HCT116 (cell line): ENCODE results near the gene ST7. TPM values are rescaled to one million over a fixed set of nuclear protein-coding genes. Genes with fewer than 3 reads are reported as not detected.

Experiments used
- ATAC-seq: fragments of 200-7000 bp; cut with Tn5 transposase; 2 replicates; pipeline ENCODE4 v1.9.1; 2020; ENCODE audit warnings: mild to moderate bottlenecking, moderate library complexity
- BruUV-seq: library from RNA; stranded (reverse); fragments of 400-500 nt; replicated peaks from 2 replicates; lab custom pipeline; 2021; lab: Mats Ljungman, UMichigan
- CTCF ChIA-PET: fragments of 300-600 bp; sonication (Branson Sonifier 250); formaldehyde crosslinking; loops from one replicate; lab custom pipeline; 2021; ENCODE audit warnings: antibody characterized with exemption; lab: Charles Lee
- POLR2A ChIA-PET: fragments of 300-600, 350-600 bp; sonication (Branson Sonifier 250); formaldehyde crosslinking; loops from one replicate; lab custom pipeline; 2021; ENCODE audit warnings: antibody characterized with exemption; lab: Charles Lee
- RAD21 ChIA-PET, 2 experiments: fragments of 300-600 bp; sonication (Branson Sonifier 250); formaldehyde crosslinking; loops; one replicate each; lab custom pipeline; 2023; ENCODE audit warnings: low total read pairs in 2 of 2; ENCODE audit not compliant: uncharacterized antibody in 2 of 2, unreplicated experiment in 2 of 2, low non-redundant PET in 1 of 2; lab: Charles Lee
- DNase-seq: peaks from one replicate; pipeline ENCODE4 v3.0.0-alpha.2; 2010; ENCODE audit warnings: low read depth, low spot score
- H2AFZ ChIP-seq: fragments of 200-600 bp; shearing (Covaris generic), sonication (generic); 2 replicates; pipeline ENCODE4 v1.6.1; 2017; ENCODE audit warnings: low read depth, mixed run types, mixed read lengths, antibody characterized with exemption, low read length; ENCODE audit not compliant: poor library complexity, severe bottlenecking
- H3K27ac ChIP-seq: 2 replicates; pipeline ENCODE4 v1.5.1; 2012; ENCODE audit warnings: low read depth, low read length
- H3K27me3 ChIP-seq: fragments of 200-600 bp; sonication (generic); 2 replicates; pipeline ENCODE4 v1.6.1; 2016; ENCODE audit warnings: mixed run types, low read length, mixed read lengths; ENCODE audit not compliant: insufficient read depth
- H3K36me3 ChIP-seq, 2 experiments: fragments of 200-500 bp in 1 of 2; fragments of 200-600 bp in 1 of 2; sonication (Bioruptor generic) in 1 of 2; sonication (generic) in 1 of 2; 2 replicates each; pipeline versions ENCODE4 v1.5.1 to v1.6.1; 2014 to 2016; ENCODE audit warnings: low read length in 2 of 2, inconsistent platforms in 1 of 2, mixed read lengths in 1 of 2, mixed run types in 1 of 2; ENCODE audit not compliant: insufficient read depth in 2 of 2, control insufficient read depth in 1 of 2
- H3K4me1 ChIP-seq, 2 experiments: fragments of 200-600 bp in 1 of 2; sonication (generic) in 1 of 2; 2 replicates each; pipeline versions ENCODE4 v1.5.1 to v1.6.1; 2012 to 2017; ENCODE audit warnings: low read length in 2 of 2, inconsistent platforms in 1 of 2, mild to moderate bottlenecking in 1 of 2, mixed read lengths in 1 of 2, mixed run types in 1 of 2, moderate library complexity in 1 of 2; ENCODE audit not compliant: insufficient read depth in 2 of 2, control insufficient read depth in 1 of 2
- H3K4me2 ChIP-seq: fragments of 200-600 bp; sonication (generic); 2 replicates; pipeline ENCODE4 v1.6.1; 2017; ENCODE audit warnings: mixed run types, low read length, mixed read lengths
- H3K4me3 ChIP-seq, 2 experiments: fragments of 200-600 bp in 1 of 2; sonication (generic) in 1 of 2; replicated peaks in 1 of 2; 2 replicates each; pipeline ENCODE4 v1.5.1; 2011 to 2016; ENCODE audit warnings: low read length in 2 of 2, control low read depth in 1 of 2, low read depth in 1 of 2, mild to moderate bottlenecking in 1 of 2, mixed read lengths in 1 of 2, mixed run types in 1 of 2
- H3K79me2 ChIP-seq: fragments of 200-600 bp; sonication (generic); 2 replicates; pipeline ENCODE4 v1.6.1; 2017; ENCODE audit warnings: mild to moderate bottlenecking, mixed run types, low read length, moderate library complexity, mixed read lengths; ENCODE audit not compliant: insufficient read depth
- H3K9ac ChIP-seq: fragments of 200-600 bp; sonication (generic); 2 replicates; pipeline ENCODE4 v1.6.1; 2016; ENCODE audit warnings: low read length, mixed read lengths
- H3K9me2 ChIP-seq: fragments of 200-600 bp; sonication (generic), shearing (Covaris generic); 2 replicates; pipeline ENCODE4 v1.6.1; 2017; ENCODE audit warnings: mixed run types, mild to moderate bottlenecking, moderate library complexity; ENCODE audit not compliant: insufficient read depth
- H3K9me3 ChIP-seq, 2 experiments: fragments of 200-500 bp in 1 of 2; fragments of 200-600 bp in 1 of 2; sonication (Bioruptor generic) in 1 of 2; sonication (generic) in 1 of 2; 2 replicates each; pipeline ENCODE4 v1.6.1; 2014 to 2017; ENCODE audit warnings: low read length in 2 of 2, mixed read lengths in 2 of 2, inconsistent platforms in 1 of 2, low read depth in 1 of 2, mild to moderate bottlenecking in 1 of 2, mixed run types in 1 of 2, moderate library complexity in 1 of 2; ENCODE audit not compliant: control insufficient read depth in 1 of 2, insufficient read depth in 1 of 2
- H4K20me1 ChIP-seq: fragments of 200-600 bp; sonication (generic), shearing (Covaris generic); 2 replicates; pipeline ENCODE4 v1.6.1; 2017; ENCODE audit warnings: mixed run types, mild to moderate bottlenecking, moderate library complexity; ENCODE audit not compliant: insufficient read depth
- CBX3 ChIP-seq: IDR thresholded peaks from 2 replicates; pipeline ENCODE4 v1.6.1; 2012; ENCODE audit warnings: low read depth
- CEBPB ChIP-seq: IDR thresholded peaks from 2 replicates; pipeline ENCODE4 v1.6.1; 2012; ENCODE audit warnings: low read depth
- EGR1 ChIP-seq: IDR thresholded peaks from 2 replicates; pipeline ENCODE4 v1.6.1; 2012; ENCODE audit warnings: low read depth
- ELF1 ChIP-seq: IDR thresholded peaks from 2 replicates; pipeline ENCODE4 v1.6.1; 2012; ENCODE audit warnings: low read depth, borderline replicate concordance
- EZH2 ChIP-seq: fragments of 200-600 bp; sonication (generic); IDR thresholded peaks from 2 replicates; pipeline ENCODE4 v1.6.1; 2017; ENCODE audit warnings: antibody characterized with exemption, mixed run types
- FOSL1 ChIP-seq: IDR thresholded peaks from 2 replicates; pipeline ENCODE4 v1.6.1; 2012; ENCODE audit warnings: low read depth
- JUND ChIP-seq: IDR thresholded peaks from 2 replicates; pipeline ENCODE4 v1.6.1; 2012
- POLR2A ChIP-seq: IDR thresholded peaks from 2 replicates; pipeline ENCODE4 v1.7.0; 2011; ENCODE audit warnings: borderline replicate concordance; ENCODE audit not compliant: insufficient read depth, insufficient read length; ENCODE audit errors: extremely low read depth
- POLR2AphosphoS5 ChIP-seq: IDR thresholded peaks from 2 replicates; pipeline ENCODE4 v1.6.1; 2011; ENCODE audit warnings: mild to moderate bottlenecking, low read depth, low read length, moderate library complexity
- RAD21 ChIP-seq: IDR thresholded peaks from 2 replicates; pipeline ENCODE4 v1.6.1; 2012; ENCODE audit warnings: low read depth, mild to moderate bottlenecking
- SIN3A ChIP-seq: IDR thresholded peaks from 2 replicates; pipeline ENCODE4 v1.6.1; 2012; ENCODE audit warnings: low read depth
- SP1 ChIP-seq: IDR thresholded peaks from 2 replicates; pipeline ENCODE4 v1.6.1; 2012; ENCODE audit warnings: low read depth
- SRF ChIP-seq: IDR thresholded peaks from 2 replicates; pipeline ENCODE4 v1.6.1; 2012; ENCODE audit warnings: low read depth
- TCF7L2 ChIP-seq: IDR thresholded peaks from 2 replicates; pipeline ENCODE4 v1.7.0; 2011; ENCODE audit warnings: borderline replicate concordance, inconsistent platforms; ENCODE audit not compliant: insufficient read depth, insufficient read length; ENCODE audit errors: extremely low read depth
- ZFX ChIP-seq: fragments of 450-650 bp; IDR thresholded peaks from 2 replicates; pipeline ENCODE4 v1.6.1; 2017
- intact Hi-C: fragments of 100-400 bp; cut with micrococcal nuclease; formaldehyde crosslinking; loops from 2 replicates; pipeline ENCODE4 v1.10.0; 2022
- total RNA-seq: library from RNA; stranded (reverse); gene quantifications from one replicate; pipeline ENCODE4 v1.2.1, GENCODE V29; 2021; ENCODE audit not compliant: unreplicated experiment
- TF ChIP-seq, protein P1 (sequence below): IDR thresholded peaks from 2 replicates; pipeline ENCODE4 v1.6.1; 2011; ENCODE audit warnings: mild to moderate bottlenecking, low read length, moderate library complexity; ENCODE audit not compliant: insufficient replicate concordance; ENCODE audit errors: extremely low read depth
- TF ChIP-seq, protein P2 (sequence below): IDR thresholded peaks from 2 replicates; pipeline ENCODE4 v1.6.1; 2012

The ST7 gene
- total RNA-seq, 1 experiment from 2014 or later: 12.6 TPM

DNA sequence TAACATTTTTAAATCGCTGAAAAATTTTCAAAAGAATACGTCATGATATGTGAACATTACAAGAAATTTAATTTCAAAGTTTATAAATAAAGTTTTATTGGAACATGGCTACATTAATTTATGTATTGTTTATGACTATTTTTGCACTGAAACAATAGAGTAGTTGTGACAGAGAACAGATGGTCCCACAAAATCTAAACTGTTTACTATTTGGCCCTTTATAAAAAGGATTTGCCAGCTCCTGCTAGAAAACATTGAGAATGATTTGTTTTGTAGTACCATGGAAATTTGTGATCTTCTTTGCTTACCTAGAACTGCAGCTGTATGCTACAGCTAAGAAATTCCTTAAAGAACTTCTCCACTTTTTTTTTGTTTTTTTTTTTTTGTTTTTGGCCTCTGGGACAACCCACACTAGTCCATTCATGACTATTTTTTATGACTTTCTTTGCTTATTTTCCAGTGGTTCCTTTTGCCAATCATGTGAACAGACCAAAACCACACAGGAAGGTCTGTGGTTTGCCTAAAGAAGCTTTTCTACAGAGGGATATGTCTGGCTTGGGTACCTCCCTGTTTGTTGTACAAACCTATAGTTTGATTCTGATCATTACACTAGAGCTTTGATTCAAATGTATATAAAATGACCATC lies 55.7 kb downstream of the ST7 start:
- H3K4me3 ChIP-seq: no peak overlapping the region

More for the DNA sequence above, 55.7 kb downstream of the ST7 start:
- no TSS peak for BruUV-seq
- H3K9ac ChIP-seq: no peak overlapping the region
- no peaks in the 10 kb centered on the region for H4K20me1 ChIP-seq
- H3K4me2 ChIP-seq: no peak overlapping the region
- H3K27me3 ChIP-seq: no peaks in the 10 kb centered on the region
- ChIA-PET CTCF (interaction anchor here (4.8 kb wide), 1 partner anchor 21 kb away, joined by 18 read pairs; no protein-coding TSS in a partner anchor), POLR2A (no interaction called here), RAD21 (no interaction called here)
- intact Hi-C loops: no loop called here
- H3K4me1 ChIP-seq: no peaks in the 10 kb centered on the region
- H3K79me2 ChIP-seq: no peaks in the 10 kb centered on the region
- DNase-seq (no peak), ATAC-seq (no peak)
- H3K9me3 ChIP-seq: no peaks in the 10 kb centered on the region
- TF ChIP-seq, protein P1, sequence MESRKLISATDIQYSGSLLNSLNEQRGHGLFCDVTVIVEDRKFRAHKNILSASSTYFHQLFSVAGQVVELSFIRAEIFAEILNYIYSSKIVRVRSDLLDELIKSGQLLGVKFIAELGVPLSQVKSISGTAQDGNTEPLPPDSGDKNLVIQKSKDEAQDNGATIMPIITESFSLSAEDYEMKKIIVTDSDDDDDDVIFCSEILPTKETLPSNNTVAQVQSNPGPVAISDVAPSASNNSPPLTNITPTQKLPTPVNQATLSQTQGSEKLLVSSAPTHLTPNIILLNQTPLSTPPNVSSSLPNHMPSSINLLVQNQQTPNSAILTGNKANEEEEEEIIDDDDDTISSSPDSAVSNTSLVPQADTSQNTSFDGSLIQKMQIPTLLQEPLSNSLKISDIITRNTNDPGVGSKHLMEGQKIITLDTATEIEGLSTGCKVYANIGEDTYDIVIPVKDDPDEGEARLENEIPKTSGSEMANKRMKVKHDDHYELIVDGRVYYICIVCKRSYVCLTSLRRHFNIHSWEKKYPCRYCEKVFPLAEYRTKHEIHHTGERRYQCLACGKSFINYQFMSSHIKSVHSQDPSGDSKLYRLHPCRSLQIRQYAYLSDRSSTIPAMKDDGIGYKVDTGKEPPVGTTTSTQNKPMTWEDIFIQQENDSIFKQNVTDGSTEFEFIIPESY: no peak
- TF ChIP-seq POLR2A (no peak), SIN3A (no peak), TCF7L2 (no peak), EZH2 (no peak), ELF1 (no peak), RAD21 (no peak), EGR1 (no peak), SRF (no peak), POLR2AphosphoS5 (no peak), SP1 (no peak), FOSL1 (no peak), ZFX (no peak), CEBPB (no peak), JUND (no peak), CBX3 (no peak)
- TF ChIP-seq, protein P2, sequence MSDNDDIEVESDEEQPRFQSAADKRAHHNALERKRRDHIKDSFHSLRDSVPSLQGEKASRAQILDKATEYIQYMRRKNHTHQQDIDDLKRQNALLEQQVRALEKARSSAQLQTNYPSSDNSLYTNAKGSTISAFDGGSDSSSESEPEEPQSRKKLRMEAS: no peak
- H3K9me2 ChIP-seq: no peaks in the 10 kb centered on the region
- H3K36me3 ChIP-seq: no peaks in the 10 kb centered on the region
- no peak overlapping the region for H2AFZ ChIP-seq
- no peak overlapping the region for H3K27ac ChIP-seq
